ENCODE data around the gene KRT16.
"Not testable (repeated sequence)": the region's sequence is repeated elsewhere in the genome, so short reads cannot be mapped to it uniquely, and the experiment has no call there.

The KRT16 gene

GRCh38 chr17:41647038-41647813 lies 34.7 kb upstream of the KRT16 start:
- DNase-seq = no peak

- no peak for DNase-seq
Measured at GRCh38 chr17:41642252-41643156, 29.9 kb upstream of the KRT16 start.

GRCh38 chr17:41640596-41640995 lies 28.0 kb upstream of the KRT16 start:
- DNase-seq = not testable (repeated sequence)

- no peak for DNase-seq
Measured at GRCh38 chr17:41639492-41640473, 27.2 kb upstream of the KRT16 start.

- DNase-seq = no peak
Measured at GRCh38 chr17:41638941-41639340, 26.4 kb upstream of the KRT16 start.

- DNase-seq = no peak
Measured at GRCh38 chr17:41638194-41638593, 25.6 kb upstream of the KRT16 start.

GRCh38 chr17:41636652-41637051 lies 24.1 kb upstream of the KRT16 start:
- no peak for DNase-seq

GRCh38 chr17:41635121-41636097 lies 22.8 kb upstream of the KRT16 start:
- DNase-seq = no peak

- DNase-seq = no peak
Measured at GRCh38 chr17:41634639-41635038, 22.1 kb upstream of the KRT16 start.

GRCh38 chr17:41633556-41634199 lies 21.1 kb upstream of the KRT16 start:
- no peak for DNase-seq

- no peak for DNase-seq
Measured at GRCh38 chr17:41632482-41633105, 20.0 kb upstream of the KRT16 start.

- DNase-seq = no peak
Measured at GRCh38 chr17:41631898-41632285, 19.3 kb upstream of the KRT16 start.

- no peak for DNase-seq
Measured at GRCh38 chr17:41631025-41631897, 18.7 kb upstream of the KRT16 start.

GRCh38 chr17:41629826-41630670 lies 17.5 kb upstream of the KRT16 start:
- DNase-seq = no peak

GRCh38 chr17:41629316-41629715 lies 16.7 kb upstream of the KRT16 start:
- no peak for DNase-seq

- not testable (repeated sequence) for DNase-seq
Measured at GRCh38 chr17:41628621-41629255, 16.2 kb upstream of the KRT16 start.

- not testable (repeated sequence) for DNase-seq
Measured at GRCh38 chr17:41628073-41628370, 15.5 kb upstream of the KRT16 start.
